ENCODE data around the gene AKR1B1. TPM values are rescaled to one million over a fixed set of nuclear protein-coding genes. Genes with fewer than 3 reads are reported as not detected.
"Not testable (repeated sequence)": the region's sequence is repeated elsewhere in the genome, so short reads cannot be mapped to it uniquely, and the experiment has no call there.

The AKR1B1 gene
- total RNA-seq: 10 to 100 TPM; 89.5 to 89.9 TPM

DNA sequence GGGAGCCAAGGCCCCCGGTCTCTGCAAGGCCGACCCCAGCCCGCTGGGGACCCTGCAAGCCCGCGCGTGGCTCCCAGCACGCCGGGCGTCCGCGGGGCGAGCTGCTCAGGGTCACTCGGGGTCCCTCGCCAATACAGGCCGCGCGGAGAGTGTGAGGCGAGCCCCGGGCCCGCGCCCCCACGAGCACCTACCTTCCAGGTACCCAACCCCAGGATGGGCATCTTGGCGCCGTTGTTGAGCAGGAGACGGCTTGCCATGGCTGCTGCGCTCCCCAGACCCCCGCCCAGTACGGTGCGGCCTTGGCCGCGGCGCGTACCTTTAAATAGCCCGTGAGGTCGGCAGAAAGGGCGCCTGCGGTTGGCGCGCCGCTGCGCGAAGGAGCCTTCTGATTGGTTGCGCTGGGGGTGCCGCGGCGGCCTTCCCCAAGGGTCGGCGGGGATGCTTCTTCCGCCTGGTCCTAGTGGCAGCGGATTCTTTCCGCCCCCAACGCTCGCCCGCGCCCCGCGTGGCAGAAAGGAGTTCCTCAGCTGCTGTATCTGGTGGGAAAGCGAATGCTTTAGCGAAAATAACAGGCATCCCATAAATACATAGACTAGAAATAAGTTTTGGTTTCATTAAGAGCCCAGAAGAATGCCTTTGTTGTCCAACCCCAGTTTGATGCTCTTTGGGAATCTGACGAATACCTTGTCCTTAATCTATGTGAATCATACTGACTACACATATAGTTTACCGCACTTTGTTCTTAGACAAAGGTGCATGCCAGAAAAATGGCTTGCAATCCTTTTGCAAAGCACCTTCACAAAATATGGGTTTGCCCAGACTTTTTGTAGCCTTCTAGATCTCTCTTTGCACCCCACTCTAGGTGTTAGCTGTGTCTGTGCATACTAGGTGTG, at the start of gene AKR1B1:
AKR1B1 (minus strand) TSS at position 295 of the 893 bp plus-strand sequence; CDS start at position 257, 38 bp downstream.
- H3K27me3 Mint-ChIP-seq: no peaks in the 10 kb centered on the region
- peaks cover 43% of the 10 kb centered on the region for H3K4me1 Mint-ChIP-seq
- peaks cover 7% of the 10 kb centered on the region for H3K36me3 Mint-ChIP-seq (ENCODE audit: low read depth)
- peaks cover 2% of the 10 kb centered on the region for H3K9me3 Mint-ChIP-seq
- POLR2A ChIA-PET: interaction anchor here (0.8 to 2.5 kb wide), 10 partner anchors 19 to 1204 kb away, joined by 3 to 9 read pairs (median 3); partner anchors contain the start of genes BPGM, SLC35B4, STMP1 and TMEM140
- peak within 1 kb of the TSS; percentile 79 for H3K4me3 Mint-ChIP-seq
- CTCF ChIA-PET: interaction anchor here (0.6 to 3.2 kb wide), 17 partner anchors 9 to 688 kb away, joined by 3 to 30 read pairs (median 4); partner anchors contain the start of gene SLC35B4
- DNase-seq: peak; percentile 90
- peak within 1 kb of the TSS; percentile 68 for H3K27ac Mint-ChIP-seq

DNA sequence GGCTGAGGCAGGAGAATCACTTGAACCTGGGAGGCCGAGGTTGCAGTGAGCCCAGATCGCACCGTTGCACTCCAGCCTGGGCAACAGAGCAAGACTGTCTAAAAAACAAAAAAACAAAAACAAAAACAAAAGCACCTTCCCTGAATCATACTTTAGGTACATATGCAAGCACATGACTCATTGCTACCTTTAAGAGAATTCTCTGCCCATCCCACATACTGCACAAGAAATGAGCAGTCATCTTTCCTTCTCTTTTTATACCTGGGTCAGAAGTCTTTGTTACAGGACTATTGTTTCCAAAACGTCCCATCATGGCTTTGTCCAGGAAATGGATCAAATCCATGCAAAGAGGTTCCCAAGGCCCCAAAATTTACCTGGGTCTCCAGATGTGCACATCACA, 47.0 kb upstream of the AKR1B1 start:
- POLR2A ChIA-PET: no interaction called here
- H3K9me3 Mint-ChIP-seq: no peaks in the 10 kb centered on the region
- H3K4me3 Mint-ChIP-seq: no peak overlapping the region
- H3K4me1 Mint-ChIP-seq: no peaks in the 10 kb centered on the region
- no peaks in the 10 kb centered on the region for H3K36me3 Mint-ChIP-seq (ENCODE audit: low read depth)
- no peak for DNase-seq
- no peak overlapping the region for H3K27ac Mint-ChIP-seq
- CTCF ChIA-PET: interaction anchor here (0.9 kb wide), 1 partner anchor 23 kb away, joined by 3 read pairs; no protein-coding TSS in a partner anchor
- peaks cover 7% of the 10 kb centered on the region for H3K27me3 Mint-ChIP-seq

DNA sequence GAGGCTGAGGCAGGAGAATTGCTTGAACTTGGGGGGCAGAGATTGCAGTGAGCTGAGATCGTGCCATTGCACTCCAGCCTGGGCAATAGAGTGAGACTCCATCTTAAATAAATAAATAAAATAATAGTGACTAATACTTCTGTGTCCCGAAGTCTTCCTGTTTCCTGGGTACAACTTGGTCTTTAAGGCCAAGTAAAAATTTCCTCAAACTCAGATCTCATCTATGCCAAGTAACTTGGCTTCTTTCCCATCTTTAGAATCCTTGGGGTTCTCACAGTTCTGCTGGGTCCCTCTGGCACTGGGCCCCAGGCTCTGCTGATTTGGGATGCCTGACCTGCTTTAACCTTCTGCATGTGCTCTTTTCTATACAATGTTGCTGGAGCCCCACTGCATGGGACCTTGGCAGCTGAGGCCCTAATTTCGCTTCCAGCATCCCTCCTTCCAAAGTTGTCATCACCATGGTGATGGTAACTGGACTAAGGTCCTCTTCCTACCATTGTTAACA, 45.8 kb upstream of the AKR1B1 start:
- Mint-ChIP-seq H3K27me3 (peaks cover 9% of the 10 kb centered on the region), H3K9me3 (no peaks in the 10 kb centered on the region), H3K27ac (no peak overlapping the region), H3K4me3 (no peak overlapping the region), H3K36me3 (ENCODE audit: low read depth) (no peaks in the 10 kb centered on the region), H3K4me1 (no peaks in the 10 kb centered on the region)
- CTCF ChIA-PET: no interaction called here
- POLR2A ChIA-PET: no interaction called here
- no peak for DNase-seq

DNA sequence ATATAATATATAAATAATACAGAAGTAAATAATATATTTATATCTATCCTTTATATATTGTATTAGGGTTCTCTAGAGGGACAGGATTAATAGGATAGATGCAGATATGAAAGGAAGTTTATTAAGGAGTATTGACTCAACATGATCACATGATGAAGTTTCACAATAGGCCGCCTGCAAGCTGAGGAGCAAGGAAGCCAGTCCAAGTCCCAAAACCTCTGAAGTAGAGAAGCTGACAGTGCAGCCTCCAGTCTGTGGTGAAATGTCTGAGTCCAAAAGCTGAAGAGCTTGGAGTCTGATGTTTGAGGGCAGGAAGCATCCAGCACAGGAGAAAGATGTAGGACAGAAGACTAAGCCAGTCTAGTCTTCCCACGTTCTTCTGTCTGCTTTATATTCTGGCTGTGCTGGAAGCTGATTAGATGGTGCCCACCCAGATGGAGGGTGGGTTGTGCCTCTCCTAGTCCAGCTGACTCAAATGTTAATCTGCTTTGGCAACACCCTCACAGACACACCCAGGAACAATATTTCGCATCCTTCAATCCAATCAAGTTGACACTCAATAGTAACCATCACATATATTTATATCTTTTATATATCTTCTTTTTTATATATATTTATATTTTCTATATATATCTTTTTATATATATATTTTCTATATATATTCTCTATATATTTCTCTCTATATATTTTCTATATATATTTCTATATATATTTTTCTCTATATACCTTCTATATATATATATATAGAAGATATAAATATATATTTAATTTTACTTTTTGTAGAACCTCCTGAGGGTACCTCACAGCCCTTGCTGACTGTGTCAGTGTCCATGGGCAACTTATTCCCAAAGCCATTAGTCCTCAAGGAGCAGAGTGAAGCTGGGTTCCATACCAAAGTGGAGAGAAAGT, 43.8 kb upstream of the AKR1B1 start:
- POLR2A ChIA-PET: no interaction called here
- H3K9me3 Mint-ChIP-seq: no peaks in the 10 kb centered on the region
- no peak for DNase-seq
- no peak overlapping the region for H3K4me3 Mint-ChIP-seq
- CTCF ChIA-PET: no interaction called here
- H3K36me3 Mint-ChIP-seq (ENCODE audit: low read depth): no peaks in the 10 kb centered on the region
- H3K27ac Mint-ChIP-seq: no peak overlapping the region
- H3K4me1 Mint-ChIP-seq: no peaks in the 10 kb centered on the region
- H3K27me3 Mint-ChIP-seq: peaks cover 10% of the 10 kb centered on the region

DNA sequence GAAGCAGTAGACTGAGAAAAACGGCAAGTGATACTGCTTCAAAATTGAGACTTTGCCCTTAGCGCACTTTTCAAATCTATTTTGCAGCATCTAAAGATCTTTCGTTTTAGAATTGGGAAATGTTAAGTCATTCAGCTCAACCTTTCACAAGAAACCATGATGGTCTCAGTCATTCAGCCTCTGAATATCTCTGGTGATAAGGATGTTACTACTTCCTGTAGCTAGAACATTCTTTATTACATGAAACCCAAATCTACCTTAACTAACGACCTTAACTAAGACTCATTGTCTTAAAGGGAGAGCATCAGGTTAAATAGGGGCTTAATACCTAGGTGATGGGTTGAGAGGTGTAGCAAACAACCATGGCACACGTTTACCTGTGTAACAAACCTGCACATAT, 42.1 kb upstream of the AKR1B1 start:
- H3K4me3 Mint-ChIP-seq: no peak overlapping the region
- no peaks in the 10 kb centered on the region for H3K9me3 Mint-ChIP-seq
- H3K4me1 Mint-ChIP-seq: no peaks in the 10 kb centered on the region
- ChIA-PET CTCF (interaction anchor here (0.9 kb wide), 1 partner anchor 19 kb away, joined by 4 read pairs; no protein-coding TSS in a partner anchor), POLR2A (no interaction called here)
- no peak overlapping the region for H3K27ac Mint-ChIP-seq
- no peak for DNase-seq
- H3K36me3 Mint-ChIP-seq (ENCODE audit: low read depth): no peaks in the 10 kb centered on the region
- H3K27me3 Mint-ChIP-seq: peaks cover 14% of the 10 kb centered on the region

DNA sequence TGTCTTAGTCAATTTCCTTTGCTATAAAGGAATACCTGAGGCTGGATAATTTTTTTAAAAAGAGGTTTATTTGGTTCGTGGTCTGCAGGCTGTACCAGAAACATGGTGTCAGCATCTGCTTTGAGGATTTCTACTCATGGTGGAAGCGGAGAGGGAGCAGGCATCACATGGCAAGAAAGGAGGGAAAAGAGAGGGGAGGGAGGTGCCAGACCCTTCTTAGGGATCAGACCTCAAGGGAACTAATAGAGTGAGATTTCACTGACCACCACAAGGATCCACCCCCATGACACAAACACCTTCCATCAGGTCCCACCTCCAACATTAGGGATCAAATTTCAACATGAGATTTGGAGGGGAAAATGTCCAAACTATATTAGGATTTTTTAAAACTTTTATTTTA, 41.5 kb upstream of the AKR1B1 start:
- CTCF ChIA-PET: interaction anchor here (0.9 kb wide), 1 partner anchor 19 kb away, joined by 4 read pairs; no protein-coding TSS in a partner anchor
- H3K36me3 Mint-ChIP-seq (ENCODE audit: low read depth): no peaks in the 10 kb centered on the region

DNA sequence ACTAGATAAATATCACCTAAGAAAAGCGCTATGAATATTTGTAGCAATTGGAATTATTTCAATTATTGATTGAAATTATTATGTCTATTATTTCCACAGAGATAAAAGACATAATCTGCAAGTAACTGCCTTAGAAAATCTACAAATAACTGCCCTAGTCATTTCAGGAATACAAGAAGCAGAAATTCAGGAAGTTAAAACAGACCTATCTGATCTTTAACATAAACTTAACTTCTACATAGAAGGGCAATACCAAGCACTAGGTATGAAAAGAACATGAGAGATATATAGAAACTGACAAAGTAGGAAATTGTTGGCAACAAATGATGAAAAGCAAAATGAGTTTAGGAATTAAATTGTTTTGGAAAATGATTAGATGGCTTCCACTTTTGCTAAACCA, 36.6 kb upstream of the AKR1B1 start:
- no peak overlapping the region for H3K4me3 Mint-ChIP-seq
- no peaks in the 10 kb centered on the region for H3K36me3 Mint-ChIP-seq (ENCODE audit: low read depth)
- POLR2A ChIA-PET: no interaction called here
- H3K27ac Mint-ChIP-seq: no peak overlapping the region
- CTCF ChIA-PET: no interaction called here
- H3K27me3 Mint-ChIP-seq: peaks cover 26% of the 10 kb centered on the region
- no peaks in the 10 kb centered on the region for H3K4me1 Mint-ChIP-seq
- H3K9me3 Mint-ChIP-seq: no peaks in the 10 kb centered on the region
- DNase-seq: no peak

More for the DNA sequence above, 41.5 kb upstream of the AKR1B1 start:
- Mint-ChIP-seq H3K9me3 (no peaks in the 10 kb centered on the region), H3K27me3 (peaks cover 14% of the 10 kb centered on the region), H3K4me1 (no peaks in the 10 kb centered on the region), H3K27ac (no peak overlapping the region), H3K4me3 (no peak overlapping the region)
- DNase-seq: no peak
- POLR2A ChIA-PET: no interaction called here

DNA sequence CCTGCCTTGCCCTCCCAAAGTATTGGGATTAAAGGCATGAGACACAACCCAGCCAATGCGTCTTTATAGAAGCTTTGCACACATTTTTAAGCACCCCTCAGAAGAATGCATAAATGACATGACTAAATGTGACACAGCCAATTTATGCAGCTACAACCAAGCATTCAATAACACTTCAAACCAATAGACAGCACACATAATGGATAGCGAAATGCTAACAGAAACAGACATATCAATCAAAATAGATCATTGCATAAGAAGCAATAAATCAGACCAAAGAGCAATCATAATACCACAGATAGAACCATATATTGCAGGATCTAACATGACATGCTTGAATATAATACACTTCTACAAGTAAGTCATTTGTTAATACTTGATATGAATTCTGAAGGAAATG, 34.2 kb upstream of the AKR1B1 start:
- no peaks in the 10 kb centered on the region for H3K4me1 Mint-ChIP-seq
- no peaks in the 10 kb centered on the region for H3K9me3 Mint-ChIP-seq
- H3K4me3 Mint-ChIP-seq: no peak overlapping the region
- H3K36me3 Mint-ChIP-seq (ENCODE audit: low read depth): no peaks in the 10 kb centered on the region
- H3K27me3 Mint-ChIP-seq: peaks cover 28% of the 10 kb centered on the region
- POLR2A ChIA-PET: no interaction called here
- no peak for DNase-seq
- no peak overlapping the region for H3K27ac Mint-ChIP-seq
- CTCF ChIA-PET: no interaction called here

DNA sequence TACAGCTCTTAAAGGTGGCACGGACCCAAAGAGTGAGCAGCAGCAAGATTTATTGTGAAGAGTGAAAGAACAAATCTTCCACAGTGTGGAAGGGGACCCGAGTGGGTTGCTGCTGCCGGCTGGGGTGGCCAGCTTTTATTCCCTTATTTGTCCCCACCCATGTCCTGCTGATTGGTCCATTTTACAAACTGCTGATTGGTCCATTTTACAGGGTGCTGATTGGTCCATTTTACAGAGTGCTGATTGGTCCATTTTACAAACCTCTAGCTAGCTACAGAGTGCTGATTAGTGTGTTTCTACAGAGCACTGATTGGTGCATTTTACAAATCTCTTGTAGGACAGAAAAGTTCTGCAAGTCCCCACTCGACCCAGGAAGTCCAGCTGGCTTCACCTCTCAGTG, 28.8 kb upstream of the AKR1B1 start:
- H3K27ac Mint-ChIP-seq; CTCF ChIA-PET; H3K36me3 Mint-ChIP-seq (ENCODE audit: low read depth); H3K9me3 Mint-ChIP-seq; H3K4me3 Mint-ChIP-seq; POLR2A ChIA-PET; H3K4me1 Mint-ChIP-seq; DNase-seq: not testable (repeated sequence)
- peaks cover 12% of the 10 kb centered on the region for H3K27me3 Mint-ChIP-seq

DNA sequence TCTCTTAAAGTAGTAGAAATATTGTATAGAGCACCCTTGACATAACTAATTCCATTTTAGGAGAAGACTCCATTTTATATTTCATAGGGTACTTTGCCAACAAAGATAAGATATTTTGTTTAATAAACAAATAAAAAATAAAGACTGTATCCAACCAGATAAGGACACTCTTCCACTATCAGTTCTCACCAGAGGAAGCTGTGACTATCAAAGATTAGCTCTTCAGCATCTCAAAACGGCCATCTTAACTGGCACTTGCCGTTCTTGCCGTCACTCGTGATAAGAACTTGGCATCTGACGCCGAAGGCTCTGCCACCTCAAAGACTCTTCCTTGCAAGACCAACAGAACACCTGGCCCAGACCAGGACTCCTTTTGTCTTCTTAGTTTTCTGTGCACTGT, 26.3 kb upstream of the AKR1B1 start:
- Mint-ChIP-seq H3K4me1 (no peaks in the 10 kb centered on the region), H3K36me3 (ENCODE audit: low read depth) (no peaks in the 10 kb centered on the region), H3K4me3 (no peak overlapping the region), H3K27ac (no peak overlapping the region), H3K27me3 (peaks cover 6% of the 10 kb centered on the region), H3K9me3 (peaks cover 2% of the 10 kb centered on the region)
- CTCF ChIA-PET: no interaction called here
- DNase-seq: no peak
- POLR2A ChIA-PET: no interaction called here

DNA sequence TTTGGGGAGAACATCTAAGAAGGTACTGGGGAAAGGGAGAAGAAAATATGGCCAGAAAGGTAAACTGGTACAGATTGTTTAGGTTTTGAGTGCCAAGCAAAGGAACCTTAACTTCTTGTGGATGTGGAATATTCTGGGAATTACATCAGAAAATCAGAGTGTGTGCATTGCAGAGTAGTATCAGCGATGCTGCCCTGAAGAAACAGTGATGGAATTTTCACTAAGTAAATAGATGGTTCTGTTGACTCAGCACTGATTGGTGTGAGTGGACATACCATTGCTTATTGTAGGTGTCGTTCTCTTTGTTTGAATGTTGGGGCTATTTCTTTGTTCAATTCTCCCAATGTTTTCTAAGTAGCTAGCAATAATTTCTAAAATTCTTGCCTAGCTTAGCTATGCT, 24.4 kb upstream of the AKR1B1 start:
- Mint-ChIP-seq H3K4me3 (no peak overlapping the region), H3K36me3 (ENCODE audit: low read depth) (no peaks in the 10 kb centered on the region), H3K9me3 (peaks cover 2% of the 10 kb centered on the region), H3K27ac (no peak overlapping the region), H3K27me3 (peaks cover 3% of the 10 kb centered on the region), H3K4me1 (no peaks in the 10 kb centered on the region)
- ChIA-PET POLR2A (no interaction called here), CTCF (interaction anchor here (1.0 kb wide), 1 partner anchor 23 kb away, joined by 3 read pairs; no protein-coding TSS in a partner anchor)
- DNase-seq: no peak

DNA sequence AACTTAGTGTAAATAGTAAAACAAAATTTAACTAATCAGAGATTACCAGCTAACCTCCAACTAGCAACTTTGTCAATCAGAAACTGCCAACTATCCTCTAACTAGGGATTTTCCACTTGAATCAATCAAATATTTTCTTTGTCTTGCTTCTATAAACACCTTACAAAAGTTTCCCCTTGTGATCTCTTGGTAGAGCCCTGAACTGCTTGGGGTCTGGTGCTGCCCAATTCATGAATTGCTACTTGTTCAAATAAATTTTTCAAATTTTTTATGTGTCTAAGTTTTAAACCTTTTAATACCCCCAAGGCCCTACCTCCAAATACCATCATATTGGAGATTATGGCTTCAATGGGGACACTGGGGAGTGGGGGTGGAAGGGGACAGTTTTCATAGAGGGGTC, 24.0 kb upstream of the AKR1B1 start:
- DNase-seq: no peak
- Mint-ChIP-seq H3K9me3 (peaks cover 2% of the 10 kb centered on the region), H3K4me1 (no peaks in the 10 kb centered on the region), H3K27ac (no peak overlapping the region), H3K27me3 (peaks cover 3% of the 10 kb centered on the region), H3K4me3 (no peak overlapping the region), H3K36me3 (ENCODE audit: low read depth) (no peaks in the 10 kb centered on the region)
- POLR2A ChIA-PET: no interaction called here
- CTCF ChIA-PET: interaction anchor here (1.0 kb wide), 1 partner anchor 23 kb away, joined by 3 read pairs; no protein-coding TSS in a partner anchor

DNA sequence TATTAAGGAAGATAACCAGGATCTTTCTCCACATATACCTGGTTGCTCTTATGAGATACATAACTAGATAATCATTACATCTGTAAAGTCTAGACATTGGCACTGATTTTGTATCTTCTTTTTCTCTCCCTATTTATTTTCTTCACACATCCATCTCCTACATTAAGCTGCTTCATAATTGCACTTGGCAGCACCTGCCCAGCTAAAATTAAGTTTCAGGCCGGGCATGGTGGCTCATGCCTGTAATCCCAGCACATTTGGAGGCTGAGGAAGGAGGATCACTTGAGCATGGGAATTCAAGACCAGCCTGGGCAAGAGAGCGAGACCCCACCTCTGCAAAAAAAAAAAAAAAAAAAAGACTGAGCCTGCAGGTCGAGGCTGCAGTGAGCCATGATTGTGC, 22.3 kb upstream of the AKR1B1 start:
- Mint-ChIP-seq H3K27me3 (peaks cover 3% of the 10 kb centered on the region), H3K27ac (no peak overlapping the region), H3K9me3 (no peaks in the 10 kb centered on the region), H3K4me3 (no peak overlapping the region), H3K4me1 (no peaks in the 10 kb centered on the region), H3K36me3 (ENCODE audit: low read depth) (no peaks in the 10 kb centered on the region)
- ChIA-PET CTCF (interaction anchor here (0.7 to 1.6 kb wide), 4 partner anchors 20 to 26 kb away, joined by 3 to 8 read pairs (median 4); no protein-coding TSS in a partner anchor), POLR2A (no interaction called here)
- no peak for DNase-seq

Data from activated CD4-positive, alpha-beta memory T cell treated with anti-CD3 and anti-CD28 coated beads, Interleukin-2, amount 10 ng/mL, durations not matched to agents 7 days and 5 days (primary cell).